MM.1S (cell line): ENCODE data around the gene PLEKHA1.

ENCODE experiments used
- DNase-seq: peaks from one replicate; pipeline ENCODE4 v3.0.0-alpha.2; 2015
- H2AFZ ChIP-seq: fragments of 300-600 bp; sonication (generic); 2 replicates; pipeline ENCODE4 v1.6.0; 2016; ENCODE audit warnings: antibody characterized with exemption, low read length
- H3F3A ChIP-seq: fragments of 300-600 bp; sonication (generic); 2 replicates; pipeline ENCODE4 v1.6.1; 2016; ENCODE audit warnings: mild to moderate bottlenecking, antibody characterized with exemption, low read length, moderate library complexity, mixed read lengths; ENCODE audit not compliant: insufficient read depth
- H3K27ac ChIP-seq: fragments of 300-600 bp; sonication (generic); 2 replicates; pipeline ENCODE4 v1.5.1; 2016; ENCODE audit warnings: mild to moderate bottlenecking, low read length
- H3K27me3 ChIP-seq: fragments of 300-600 bp; sonication (generic); replicated peaks from 2 replicates; pipeline ENCODE4 v1.6.0; 2016; ENCODE audit warnings: low read length; ENCODE audit not compliant: insufficient read depth
- H3K36me3 ChIP-seq: fragments of 300-600 bp; sonication (generic); replicated peaks from 2 replicates; pipeline ENCODE4 v1.6.1; 2016; ENCODE audit warnings: mild to moderate bottlenecking, low read length, mixed read lengths; ENCODE audit not compliant: insufficient read depth
- H3K4me1 ChIP-seq: fragments of 300-600 bp; sonication (generic); 2 replicates; pipeline ENCODE4 v1.6.1; 2016; ENCODE audit warnings: low read length, mixed read lengths
- H3K4me2 ChIP-seq: fragments of 300-600 bp; sonication (generic); 2 replicates; pipeline ENCODE4 v1.6.0; 2016; ENCODE audit warnings: low read depth, low read length
- H3K4me3 ChIP-seq: fragments of 300-600 bp; sonication (generic); 2 replicates; pipeline ENCODE4 v1.5.1; 2016; ENCODE audit warnings: low read length, mixed read lengths
- H3K79me2 ChIP-seq: fragments of 300-600 bp; sonication (generic); 2 replicates; pipeline ENCODE4 v1.6.1; 2016; ENCODE audit warnings: mixed run types, low read length, mixed read lengths
- H3K9ac ChIP-seq: fragments of 300-600 bp; sonication (generic); 2 replicates; pipeline ENCODE4 v1.6.1; 2016; ENCODE audit warnings: low read length, mixed read lengths
- H3K9me2 ChIP-seq: fragments of 300-600 bp; sonication (generic); replicated peaks from 2 replicates; pipeline ENCODE4 v1.6.1; 2016; ENCODE audit warnings: mild to moderate bottlenecking, low read length, mixed read lengths; ENCODE audit not compliant: insufficient read depth
- H3K9me3 ChIP-seq: fragments of 300-600 bp; sonication (generic); replicated peaks from 2 replicates; pipeline ENCODE4 v1.6.1; 2016; ENCODE audit warnings: mild to moderate bottlenecking, low read length, mixed read lengths; ENCODE audit not compliant: insufficient read depth
- H4K20me1 ChIP-seq: fragments of 300-600 bp; sonication (generic); 2 replicates; pipeline ENCODE4 v1.6.1; 2016; ENCODE audit warnings: mild to moderate bottlenecking, low read length, moderate library complexity, mixed read lengths; ENCODE audit not compliant: insufficient read depth
- EZH2 ChIP-seq: fragments of 300-600 bp; sonication (generic); optimal IDR thresholded peaks from 2 replicates; pipeline ENCODE3; 2017; ENCODE audit warnings: low read depth, mild to moderate bottlenecking, antibody characterized with exemption, low read length, mixed read lengths
- EZH2phosphoT487 ChIP-seq: fragments of 300-600 bp; sonication (generic); IDR thresholded peaks from 2 replicates; pipeline ENCODE4 v1.6.1; 2018; ENCODE audit warnings: antibody characterized with exemption, low read length
- TF ChIP-seq, protein P1 (sequence below): fragments of 300-600 bp; sonication (generic); IDR thresholded peaks from 2 replicates; pipeline ENCODE4 v1.5.1; 2016; ENCODE audit warnings: antibody characterized with exemption, low read length, mixed read lengths

Gene PLEKHA1

GRCh38 chr10:122386514-122386913, 12.0 kb downstream of the PLEKHA1 start:
- Histone ChIP-seq H2AFZ (no peak overlapping the region), H3F3A (no peaks in the 10 kb centered on the region), H3K36me3 (no peaks in the 10 kb centered on the region), H3K27me3 (peaks cover 14% of the 10 kb centered on the region; the same call in 1 of the 2 replicates), H3K4me3 (no peak overlapping the region), H3K9me3 (no peaks in the 10 kb centered on the region), H3K79me2 (no peaks in the 10 kb centered on the region), H3K4me1 (no peaks in the 10 kb centered on the region), H3K9me2 (no peaks in the 10 kb centered on the region), H4K20me1 (no peaks in the 10 kb centered on the region), H3K4me2 (no peak overlapping the region), H3K27ac (no peak overlapping the region), H3K9ac (no peak overlapping the region)
- DNase-seq, result no peak
- TF ChIP-seq, protein P1, sequence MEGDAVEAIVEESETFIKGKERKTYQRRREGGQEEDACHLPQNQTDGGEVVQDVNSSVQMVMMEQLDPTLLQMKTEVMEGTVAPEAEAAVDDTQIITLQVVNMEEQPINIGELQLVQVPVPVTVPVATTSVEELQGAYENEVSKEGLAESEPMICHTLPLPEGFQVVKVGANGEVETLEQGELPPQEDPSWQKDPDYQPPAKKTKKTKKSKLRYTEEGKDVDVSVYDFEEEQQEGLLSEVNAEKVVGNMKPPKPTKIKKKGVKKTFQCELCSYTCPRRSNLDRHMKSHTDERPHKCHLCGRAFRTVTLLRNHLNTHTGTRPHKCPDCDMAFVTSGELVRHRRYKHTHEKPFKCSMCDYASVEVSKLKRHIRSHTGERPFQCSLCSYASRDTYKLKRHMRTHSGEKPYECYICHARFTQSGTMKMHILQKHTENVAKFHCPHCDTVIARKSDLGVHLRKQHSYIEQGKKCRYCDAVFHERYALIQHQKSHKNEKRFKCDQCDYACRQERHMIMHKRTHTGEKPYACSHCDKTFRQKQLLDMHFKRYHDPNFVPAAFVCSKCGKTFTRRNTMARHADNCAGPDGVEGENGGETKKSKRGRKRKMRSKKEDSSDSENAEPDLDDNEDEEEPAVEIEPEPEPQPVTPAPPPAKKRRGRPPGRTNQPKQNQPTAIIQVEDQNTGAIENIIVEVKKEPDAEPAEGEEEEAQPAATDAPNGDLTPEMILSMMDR, result no peak
- TF ChIP-seq EZH2phosphoT487, result no peak
- TF ChIP-seq EZH2, result no peak

DNA sequence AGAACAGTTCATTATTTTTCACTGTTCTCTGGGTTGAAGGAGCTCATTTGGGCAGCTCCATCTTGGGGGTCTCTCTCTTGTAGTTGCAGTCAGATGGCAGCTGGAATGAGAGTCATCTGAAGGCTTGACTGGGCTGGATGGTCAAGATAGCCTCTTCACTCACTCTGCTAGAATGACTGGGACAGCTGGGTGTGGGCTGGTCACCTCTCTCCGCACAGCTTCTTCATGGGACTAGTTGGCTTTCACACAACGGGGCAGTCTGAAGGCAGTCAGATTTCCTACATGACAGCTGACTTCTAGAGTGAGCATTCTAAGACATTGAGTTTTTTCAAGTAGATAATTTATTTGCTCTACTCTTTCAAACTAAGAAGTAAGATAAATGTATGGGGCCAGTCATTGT, 13.1 kb downstream of the PLEKHA1 start:
- Histone ChIP-seq H3F3A (no peaks in the 10 kb centered on the region), H3K9me3 (no peaks in the 10 kb centered on the region), H3K4me2 (no peak overlapping the region), H3K27ac (no peak overlapping the region), H3K9me2 (no peaks in the 10 kb centered on the region), H4K20me1 (no peaks in the 10 kb centered on the region), H3K79me2 (no peaks in the 10 kb centered on the region), H3K36me3 (no peaks in the 10 kb centered on the region), H3K4me1 (no peaks in the 10 kb centered on the region), H2AFZ (no peak overlapping the region), H3K4me3 (no peak overlapping the region), H3K27me3 (peaks cover 5% of the 10 kb centered on the region; the same call in 1 of the 2 replicates), H3K9ac (no peak overlapping the region)
- TF ChIP-seq EZH2phosphoT487 (no peak), EZH2 (no peak)
- TF ChIP-seq, protein P1, result no peak
- no peak for DNase-seq

DNA sequence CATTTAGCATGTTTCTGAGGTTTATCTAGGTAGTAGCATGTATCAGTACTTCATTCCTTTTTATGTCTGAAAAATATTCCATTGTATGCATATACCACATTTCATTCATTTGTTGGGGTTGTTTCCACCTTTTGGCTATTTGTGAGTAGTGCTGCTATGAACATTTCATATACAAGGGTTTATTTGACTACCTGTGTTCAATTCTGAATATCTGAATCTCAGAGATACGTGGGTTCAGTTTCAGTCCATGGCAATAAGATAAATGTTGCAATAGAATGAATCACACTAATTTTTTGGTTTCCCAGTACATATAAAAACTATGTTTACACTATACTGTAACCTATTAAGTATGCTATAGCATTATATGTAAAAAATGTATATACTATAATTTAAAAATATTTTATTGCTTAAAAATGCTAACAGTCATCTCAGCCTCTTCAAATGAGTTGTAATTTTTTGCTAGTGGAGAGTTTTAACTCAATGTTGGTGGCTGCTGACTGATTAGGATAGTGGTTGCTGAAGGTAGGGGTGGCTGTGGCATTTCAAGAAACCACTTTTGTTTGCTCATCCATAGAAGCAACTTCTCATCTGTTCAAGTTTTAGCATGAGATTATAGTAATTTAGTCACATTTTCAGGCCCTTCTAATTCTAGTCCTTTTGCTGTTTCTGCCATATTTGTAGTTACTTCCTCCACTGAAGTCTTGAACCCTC, 13.9 kb downstream of the PLEKHA1 start:
- no peak overlapping the region for H3K4me2 ChIP-seq
- H2AFZ ChIP-seq, result no peak overlapping the region
- DNase-seq, result no peak
- TF ChIP-seq EZH2phosphoT487 (no peak), EZH2 (no peak)
- TF ChIP-seq, protein P1, result no peak
- H3K9me2 ChIP-seq, result no peaks in the 10 kb centered on the region
- H3K4me1 ChIP-seq, result no peaks in the 10 kb centered on the region
- H3K36me3 ChIP-seq, result no peaks in the 10 kb centered on the region
- no peak overlapping the region for H3K27ac ChIP-seq
- H3K27me3 ChIP-seq, result peaks cover 5% of the 10 kb centered on the region; the same call in 1 of the 2 replicates
- no peaks in the 10 kb centered on the region for H3K79me2 ChIP-seq
- no peaks in the 10 kb centered on the region for H3K9me3 ChIP-seq
- no peaks in the 10 kb centered on the region for H4K20me1 ChIP-seq
- H3K9ac ChIP-seq, result no peak overlapping the region
- no peaks in the 10 kb centered on the region for H3F3A ChIP-seq
- H3K4me3 ChIP-seq, result no peak overlapping the region
